NCI-H460 (cell line): Measurements from ENCODE around the gene CHST15. TPM values are rescaled to one million over a fixed set of nuclear protein-coding genes. Genes with fewer than 3 reads are reported as not detected.

Experiments
- DNase-seq: peaks from one replicate; pipeline ENCODE4 v3.0.0-alpha.2; 2016; ENCODE audit warnings: low read depth; ENCODE audit errors: extremely low read depth
- total RNA-seq: library from RNA; depleted of rRNA; stranded (reverse); fragments of >200 nt; shearing (Covaris generic); gene quantifications from 2 replicates; pipeline ENCODE4 v1.2.3, GENCODE V29; 2014

Gene CHST15
- total RNA-seq, 1 experiment from 2014 or later = 60.9 TPM

GRCh38 chr10:124125305-124126116 lies 32.1 kb upstream of the CHST15 start:
- DNase-seq = no peak

DNA sequence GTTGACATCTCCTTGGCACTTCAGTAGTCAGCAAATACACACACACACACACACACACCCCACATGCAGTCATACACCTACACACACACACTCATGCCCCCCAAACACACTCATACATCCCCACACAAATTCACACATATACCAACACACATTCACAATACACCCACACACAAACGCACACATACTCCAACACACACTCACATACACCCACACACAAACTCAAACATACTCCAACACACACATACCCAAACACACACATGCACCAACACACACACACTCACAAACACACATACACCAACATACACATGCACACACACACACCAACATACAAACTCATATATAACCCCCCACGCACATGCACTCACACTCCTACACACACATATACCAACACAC lies 31.4 kb upstream of the CHST15 start:
- no peak for DNase-seq

GRCh38 chr10:124124123-124124768 lies 30.8 kb upstream of the CHST15 start:
- no peak for DNase-seq

DNA sequence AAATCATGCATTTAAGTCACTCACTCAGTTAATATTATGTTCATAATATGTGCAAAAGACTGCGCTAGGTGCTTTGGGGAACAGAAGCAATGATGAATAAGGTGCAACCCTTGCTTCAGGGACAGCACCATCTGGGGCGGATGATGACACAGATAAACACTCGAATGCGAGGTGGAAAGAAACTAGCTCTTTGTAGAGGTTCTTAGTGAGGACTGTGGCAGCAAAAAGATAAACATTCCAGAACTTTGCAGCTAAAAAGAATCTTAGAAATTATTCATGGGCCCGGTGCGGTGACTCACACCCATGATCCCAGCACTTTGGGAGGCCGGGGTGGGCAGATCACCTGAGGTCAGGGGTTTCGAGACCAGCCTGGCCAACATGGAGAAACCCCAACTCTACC lies 29.8 kb upstream of the CHST15 start:
- no peak for DNase-seq

- DNase-seq = no peak
Observed at GRCh38 chr10:124122211-124122610, 28.8 kb upstream of the CHST15 start.

GRCh38 chr10:124120410-124121061 lies 27.1 kb upstream of the CHST15 start:
- no peak for DNase-seq

DNA sequence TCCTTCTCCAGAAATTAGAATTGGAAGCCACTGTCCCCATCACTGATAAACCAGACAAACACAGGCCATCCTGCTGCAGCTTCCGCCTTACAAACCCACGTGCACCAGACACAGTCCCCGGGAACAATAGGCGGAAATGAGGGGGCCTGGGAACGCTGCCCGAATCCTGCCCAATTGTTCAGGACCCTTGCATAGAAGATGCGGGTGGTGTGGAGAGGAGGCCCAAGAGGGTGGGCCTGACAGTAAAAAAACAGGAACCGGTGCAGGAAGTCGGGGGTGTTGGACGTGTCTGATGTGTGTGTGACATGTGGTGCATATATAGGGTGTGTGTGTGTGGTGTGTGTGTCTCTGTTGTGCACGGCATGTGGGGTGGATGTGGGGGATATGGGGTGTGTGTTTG lies 26.5 kb upstream of the CHST15 start:
- no peak for DNase-seq

DNA sequence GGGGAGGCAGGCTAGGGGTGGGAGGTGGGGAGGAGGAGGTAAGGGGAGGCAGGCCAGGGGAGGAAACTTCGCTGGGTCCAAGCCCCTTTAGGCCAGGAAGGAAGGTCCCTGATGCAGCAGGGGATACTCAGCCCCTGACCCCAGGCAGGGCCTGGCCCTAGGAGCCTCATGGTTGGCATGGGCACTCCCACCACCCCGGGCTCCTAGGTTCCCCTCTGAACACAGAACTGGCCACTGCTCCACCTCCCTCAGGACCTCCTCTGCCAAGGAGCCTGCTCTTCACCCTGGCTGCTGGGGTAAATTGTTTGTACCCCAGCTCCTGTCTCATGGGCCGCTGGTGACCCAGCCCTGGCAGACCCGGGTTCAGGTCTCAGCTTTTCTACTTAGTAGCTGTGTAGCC lies 25.8 kb upstream of the CHST15 start:
- no peak for DNase-seq

DNA sequence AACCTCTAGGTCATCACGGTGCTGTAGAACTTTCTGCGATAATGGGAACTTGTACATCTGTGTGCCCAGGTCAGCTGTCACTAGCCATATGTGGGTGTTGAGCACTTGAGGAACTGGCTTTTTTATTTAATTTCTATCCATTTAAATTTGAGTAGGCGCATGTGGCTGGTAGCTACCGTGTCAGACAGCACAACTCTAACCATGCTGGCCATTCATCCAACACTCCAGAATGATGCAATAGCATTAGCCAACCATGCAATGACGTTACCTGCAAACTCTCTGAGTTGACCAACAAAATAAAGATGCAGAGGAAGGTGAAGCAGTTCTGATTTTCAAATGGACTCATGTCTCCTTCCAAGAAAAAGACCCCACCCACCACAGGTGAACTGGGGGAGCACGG lies 24.4 kb upstream of the CHST15 start:
- peak; percentile 36 for DNase-seq

GRCh38 chr10:124117511-124117785 lies 24.1 kb upstream of the CHST15 start:
- DNase-seq = no peak

DNA sequence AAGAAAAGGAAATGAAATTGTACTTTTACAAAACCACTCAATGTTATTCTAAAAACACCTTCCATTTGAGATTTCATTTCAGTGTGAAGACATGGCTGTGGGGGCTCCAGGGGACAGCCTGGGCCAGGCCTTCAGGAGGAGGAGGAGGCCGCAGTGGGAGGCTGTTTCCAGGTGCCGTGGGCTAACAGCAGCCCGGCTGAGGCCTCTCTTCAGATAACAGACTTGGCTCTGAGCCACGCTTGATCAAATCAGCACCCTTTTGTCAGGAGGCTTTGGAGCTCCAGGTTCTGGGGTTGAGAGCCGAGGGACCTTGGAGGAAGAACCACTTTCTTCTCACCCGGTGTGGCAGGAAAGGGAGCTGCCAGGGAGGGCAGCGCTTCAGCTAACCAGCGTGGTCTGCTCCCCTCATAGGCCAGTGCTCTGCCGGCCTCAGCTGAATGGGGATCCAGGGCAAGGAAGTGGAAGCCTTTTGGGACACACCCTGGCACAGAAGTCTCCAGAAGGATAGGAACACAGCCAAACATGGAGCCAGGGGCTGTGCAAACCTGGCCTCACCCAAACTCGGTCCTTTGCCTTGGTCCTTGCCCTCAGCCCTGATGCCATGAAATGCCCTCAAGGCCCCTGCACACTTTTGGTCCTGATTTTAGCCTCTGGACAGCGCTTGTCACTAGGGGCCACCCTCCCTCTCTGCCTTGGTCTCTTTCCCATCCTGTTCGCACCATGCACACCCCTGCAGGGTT lies 23.5 kb upstream of the CHST15 start:
- DNase-seq = no peak

GRCh38 chr10:124114696-124115095 lies 21.3 kb upstream of the CHST15 start:
- DNase-seq = no peak

DNA sequence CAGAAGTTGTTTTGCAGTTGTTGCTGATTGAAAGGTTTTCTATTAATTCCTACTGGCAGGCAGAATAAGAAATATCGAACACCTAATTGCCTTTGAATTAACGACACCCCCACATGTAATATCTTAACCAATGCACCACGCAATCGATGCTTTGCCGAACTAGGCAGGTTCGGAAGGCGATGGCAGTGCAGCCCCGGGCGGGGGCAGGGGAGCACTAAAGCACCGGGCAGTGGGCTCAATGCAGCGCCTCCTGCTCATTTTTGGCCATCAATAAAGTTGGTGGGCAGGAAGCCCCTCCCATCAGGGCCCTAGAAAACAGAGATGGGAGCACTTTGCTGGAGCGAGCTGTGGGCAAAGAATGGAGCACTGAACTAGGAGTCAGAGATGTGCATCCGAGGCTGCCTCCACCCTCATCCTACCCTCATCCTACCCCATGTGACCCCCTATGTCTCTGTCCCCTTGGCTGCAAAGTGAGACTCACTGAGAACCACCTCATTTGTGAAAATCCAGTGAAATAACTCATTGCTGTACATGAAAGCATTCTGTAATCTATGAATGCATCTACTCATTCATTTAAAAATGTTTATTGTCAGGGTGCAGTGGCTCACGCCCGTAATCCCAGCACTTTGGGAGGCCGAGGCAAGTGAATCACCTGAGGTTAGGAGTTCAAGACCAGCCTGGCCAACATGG lies 19.6 kb upstream of the CHST15 start:
- no peak for DNase-seq

GRCh38 chr10:124110882-124111281 lies 17.5 kb upstream of the CHST15 start:
- no peak for DNase-seq

GRCh38 chr10:124109261-124109660 lies 15.9 kb upstream of the CHST15 start:
- no peak for DNase-seq

DNA sequence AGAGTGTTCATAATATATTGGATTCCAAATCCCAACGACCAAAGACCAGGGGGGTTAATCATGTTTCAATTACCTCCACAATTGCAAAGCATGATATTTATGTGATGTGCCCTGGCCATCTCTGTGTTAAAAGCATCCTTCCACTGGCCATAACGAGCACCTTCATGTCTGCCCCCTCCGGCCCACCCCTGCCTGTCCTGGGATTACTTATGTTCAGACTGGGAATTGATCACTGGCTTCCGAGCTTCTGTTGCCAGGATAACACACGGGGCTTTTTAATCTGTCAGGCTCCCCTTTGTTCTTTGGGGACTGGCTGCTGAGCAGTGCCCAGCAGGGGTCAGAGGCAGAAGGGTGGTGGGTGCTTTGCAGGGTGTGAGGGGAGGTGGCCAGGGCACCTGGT lies 13.7 kb upstream of the CHST15 start:
- DNase-seq = no peak

DNA sequence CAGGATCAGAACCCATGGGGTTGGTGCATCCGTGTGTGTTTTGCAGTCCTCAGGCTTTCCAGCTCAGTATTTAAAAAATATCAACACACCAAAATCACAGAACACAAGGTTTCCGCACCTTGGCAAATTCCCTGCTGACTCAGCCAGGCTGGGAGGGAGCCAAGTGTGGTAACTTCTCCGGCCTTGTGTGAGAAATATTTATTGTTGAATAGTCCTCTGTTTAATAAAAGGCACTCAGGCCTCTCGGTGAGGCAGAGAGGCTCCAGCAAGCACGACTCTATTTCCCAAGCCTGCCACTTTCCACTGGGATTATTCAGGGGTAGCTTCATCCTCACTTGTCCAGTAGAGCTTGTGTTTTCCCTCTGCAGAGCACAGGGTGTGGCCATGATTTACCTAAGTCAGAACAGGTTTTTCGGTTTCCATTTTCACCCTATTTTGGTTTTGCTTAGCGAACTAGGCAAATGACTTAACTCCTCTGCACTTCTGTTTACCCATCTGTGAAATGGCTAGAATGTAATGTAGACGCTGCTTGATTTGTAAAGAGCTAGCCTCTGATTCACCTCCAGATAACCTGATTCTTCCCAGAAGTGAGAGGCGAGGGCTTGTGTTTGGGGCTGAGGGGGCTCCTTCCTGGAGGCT lies 13.0 kb upstream of the CHST15 start:
- DNase-seq = peak; percentile 60

DNA sequence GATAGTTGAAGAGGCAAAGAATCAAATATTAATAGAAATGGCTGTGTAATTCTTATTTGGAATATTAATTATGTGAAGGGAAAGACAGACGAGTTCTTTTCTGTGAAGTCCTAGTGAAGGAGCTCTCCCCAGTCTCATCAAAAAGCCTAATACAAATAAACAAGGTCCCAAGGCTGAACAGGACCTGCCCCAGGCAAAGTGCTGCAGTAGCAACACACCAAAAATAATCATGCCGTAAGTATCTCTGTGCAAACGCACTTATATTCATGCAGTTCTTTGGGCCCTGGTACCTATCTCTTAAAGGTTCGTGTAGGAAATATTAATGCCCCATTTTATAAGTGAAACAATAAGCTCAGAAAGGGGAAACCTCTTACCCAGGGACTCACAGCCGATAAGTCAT lies 12.2 kb upstream of the CHST15 start:
- no peak for DNase-seq

GRCh38 chr10:124105045-124105444 lies 11.6 kb upstream of the CHST15 start:
- no peak for DNase-seq

GRCh38 chr10:124104011-124104627 lies 10.7 kb upstream of the CHST15 start:
- DNase-seq = no peak
